ENCODE results near the gene JPH4.

- no peak for TF ChIP-seq CTCF (IDR thresholded peaks at IDR 0.05)
- no peak for TF ChIP-seq ZFX (IDR thresholded peaks at IDR 0.05; ENCODE audit: borderline replicate concordance)
Observed at GRCh38 chr14:23601424-23601823, 22.8 kb upstream of the JPH4 start.
